H1 (cell line): ENCODE results near the gene FBN2. TPM values are rescaled to one million over a fixed set of nuclear protein-coding genes. Genes with fewer than 3 reads are reported as not detected.

Experiments used
- CTCF ChIA-PET: fragments of 300-600 bp; sonication (Branson Sonifier 250); formaldehyde crosslinking; loops from one replicate; lab custom pipeline; 2021; ENCODE audit not compliant: partially characterized antibody; lab: Charles Lee
- POLR2A ChIA-PET: fragments of 300-600 bp; sonication (Branson Sonifier 250); formaldehyde crosslinking; loops from one replicate; lab custom pipeline; 2021; ENCODE audit warnings: inconsistent platforms; ENCODE audit not compliant: partially characterized antibody; lab: Charles Lee
- DNase-seq, 2 experiments: peaks; one replicate each; pipeline versions ENCODE4 v3.0.0 to v3.0.0-alpha.2; 2010 to 2022; ENCODE audit warnings: low spot score in 2 of 2, low read depth in 1 of 2, mixed read lengths in 1 of 2
- FAIRE-seq: peaks from 2 replicates; lab custom pipeline; 2011; peaks lifted over from hg19 to GRCh38; lab: Jason Lieb, UNC
- H2AFZ ChIP-seq: 2 replicates; pipeline ENCODE4 v1.8.1; 2012; ENCODE audit warnings: low read length, inconsistent platforms
- H2AK5ac ChIP-seq: 2 replicates; pipeline ENCODE4 v1.6.1; 2013; ENCODE audit warnings: low read depth, low read length
- H2BK120ac ChIP-seq: replicated peaks from 2 replicates; pipeline ENCODE3; 2013; ENCODE audit warnings: low read depth, low read length, inconsistent platforms
- H2BK12ac ChIP-seq: 2 replicates; pipeline ENCODE4 v1.6.1; 2013; ENCODE audit warnings: low read depth, low read length
- H2BK15ac ChIP-seq: 2 replicates; pipeline ENCODE4 v1.6.1; 2013; ENCODE audit warnings: low read length
- H2BK20ac ChIP-seq: 2 replicates; pipeline ENCODE4 v1.6.1; 2013; ENCODE audit warnings: low read length
- H2BK5ac ChIP-seq: 2 replicates; pipeline ENCODE4 v1.6.1; 2013; ENCODE audit warnings: low read depth, low read length
- H3K14ac ChIP-seq: 2 replicates; pipeline ENCODE4 v1.6.1; 2013; ENCODE audit warnings: inconsistent platforms; ENCODE audit not compliant: insufficient read length
- H3K18ac ChIP-seq: 2 replicates; pipeline ENCODE4 v1.6.1; 2013; ENCODE audit warnings: low read length; ENCODE audit errors: extremely low read depth
- H3K23ac ChIP-seq: 2 replicates; pipeline ENCODE4 v1.6.1; 2013; ENCODE audit warnings: inconsistent platforms; ENCODE audit not compliant: insufficient read length
- H3K23me2 ChIP-seq: 2 replicates; pipeline ENCODE4 v1.6.1; 2013; ENCODE audit warnings: low read depth, low read length
- H3K27ac ChIP-seq: 2 replicates; pipeline ENCODE4 v1.6.1; 2011; ENCODE audit warnings: low read depth, low read length, inconsistent platforms
- H3K27me3 ChIP-seq, 4 experiments: replicated peaks in 1 of 4; 1 replicate in 1 of 4; 2 replicates in 3 of 4; pipeline versions ENCODE4 v1.6.1 to v1.8.1; 2011 to 2013; ENCODE audit warnings: low read length in 3 of 4, mild to moderate bottlenecking in 3 of 4, inconsistent platforms in 2 of 4, mixed read lengths in 2 of 4, moderate library complexity in 1 of 4; ENCODE audit not compliant: control insufficient read depth in 3 of 4, insufficient read depth in 3 of 4; ENCODE audit errors: extremely low read depth in 1 of 4
- H3K36me3 ChIP-seq, 4 experiments: 2 replicates each; pipeline versions ENCODE4 v1.6.1 to v1.8.1; 2011 to 2013; ENCODE audit warnings: mild to moderate bottlenecking in 4 of 4, low read length in 3 of 4, moderate library complexity in 2 of 4, control low read depth in 1 of 4, inconsistent platforms in 1 of 4; ENCODE audit not compliant: insufficient read depth in 4 of 4, control insufficient read depth in 2 of 4
- H3K4ac ChIP-seq: replicated peaks from 2 replicates; pipeline ENCODE3; 2013; ENCODE audit warnings: low read length, low read depth, mixed read lengths, inconsistent platforms; ENCODE audit not compliant: insufficient read length
- H3K4me1 ChIP-seq, 4 experiments: replicated peaks in 1 of 4; 1 replicate in 1 of 4; 2 replicates in 3 of 4; pipeline versions ENCODE4 v1.6.1 to v1.8.1; 2011 to 2013; ENCODE audit warnings: low read length in 3 of 4, inconsistent platforms in 2 of 4, mixed read lengths in 1 of 4; ENCODE audit not compliant: insufficient read depth in 4 of 4, control insufficient read depth in 3 of 4
- H3K4me2 ChIP-seq, 2 experiments: 2 replicates each; pipeline versions ENCODE4 v1.6.1 to v1.8.1; 2011 to 2013; ENCODE audit warnings: low read depth in 2 of 2, low read length in 2 of 2, control low read depth in 1 of 2, inconsistent platforms in 1 of 2, mild to moderate bottlenecking in 1 of 2; ENCODE audit not compliant: insufficient read depth in 1 of 2
- H3K4me3 ChIP-seq, 4 experiments: fragments of 200-600, 300-600 bp in 1 of 4; sonication (generic), shearing (Covaris generic), sonication (Bioruptor Twin) in 1 of 4; 2 replicates each; pipeline versions ENCODE4 v1.5.1 to v1.8.1; 2011 to 2016; ENCODE audit warnings: low read length in 4 of 4, low read depth in 3 of 4, control low read depth in 2 of 4, inconsistent platforms in 2 of 4, mild to moderate bottlenecking in 2 of 4, mixed read lengths in 1 of 4, moderate library complexity in 1 of 4; ENCODE audit not compliant: insufficient read depth in 2 of 4; ENCODE audit errors: extremely low read depth in 1 of 4
- H3K56ac ChIP-seq: replicated peaks from 2 replicates; pipeline ENCODE3; 2013; ENCODE audit warnings: low read depth, mild to moderate bottlenecking, mixed read lengths, low read length, inconsistent platforms; ENCODE audit not compliant: insufficient read length
- H3K79me1 ChIP-seq: 2 replicates; pipeline ENCODE4 v1.6.1; 2013; ENCODE audit warnings: low read depth, low read length, control low read depth
- H3K79me2 ChIP-seq, 2 experiments: 2 replicates each; pipeline versions ENCODE4 v1.6.1 to v1.8.1; 2012 to 2013; ENCODE audit warnings: low read length in 2 of 2, mild to moderate bottlenecking in 2 of 2, inconsistent platforms in 1 of 2; ENCODE audit not compliant: insufficient read depth in 2 of 2, control insufficient read depth in 1 of 2
- H3K9ac ChIP-seq, 4 experiments: replicated peaks in 1 of 4; 1 replicate in 1 of 4; 2 replicates in 3 of 4; pipeline versions ENCODE4 v1.6.1 to v1.8.1; 2011 to 2013; ENCODE audit warnings: low read depth in 3 of 4, low read length in 3 of 4, control low read depth in 2 of 4, mild to moderate bottlenecking in 2 of 4, moderate library complexity in 2 of 4, inconsistent platforms in 1 of 4; ENCODE audit errors: extremely low read depth in 1 of 4
- H3K9me3 ChIP-seq, 2 experiments: 2 replicates each; pipeline versions ENCODE4 v1.6.1 to v1.8.1; 2012 to 2013; ENCODE audit warnings: mild to moderate bottlenecking in 2 of 2, moderate library complexity in 2 of 2, control low read depth in 1 of 2, inconsistent platforms in 1 of 2, low read depth in 1 of 2, low read length in 1 of 2, mixed read lengths in 1 of 2; ENCODE audit not compliant: insufficient read depth in 2 of 2
- H4K20me1 ChIP-seq, 2 experiments: replicated peaks in 1 of 2; 2 replicates each; pipeline versions ENCODE3 to v1.8.1; 2011 to 2013; ENCODE audit warnings: inconsistent platforms in 2 of 2, low read length in 2 of 2, mild to moderate bottlenecking in 1 of 2; ENCODE audit not compliant: insufficient read depth in 2 of 2, control insufficient read depth in 1 of 2
- H4K5ac ChIP-seq: 2 replicates; pipeline ENCODE4 v1.6.1; 2013; ENCODE audit warnings: low read length, low read depth, mixed read lengths, inconsistent platforms; ENCODE audit not compliant: insufficient read length
- H4K8ac ChIP-seq: 2 replicates; pipeline ENCODE4 v1.8.0; 2013; ENCODE audit warnings: mild to moderate bottlenecking, moderate library complexity, low read length, inconsistent platforms; ENCODE audit not compliant: insufficient read depth; ENCODE audit errors: extremely low read depth
- H4K91ac ChIP-seq: replicated peaks from 2 replicates; pipeline ENCODE3; 2013; ENCODE audit warnings: low read length, mixed read lengths, inconsistent platforms; ENCODE audit not compliant: insufficient read length
- CHD1 ChIP-seq: IDR thresholded peaks from 2 replicates; pipeline ENCODE4 v1.6.1; 2012; ENCODE audit warnings: low read depth, low read length, improper control_type of control experiment
- GABPA ChIP-seq: IDR thresholded peaks from 2 replicates; pipeline ENCODE4 v1.6.1; 2011; ENCODE audit warnings: mild to moderate bottlenecking, low read length, moderate library complexity, borderline replicate concordance; ENCODE audit not compliant: insufficient read depth
- RBBP5 ChIP-seq: IDR thresholded peaks from 2 replicates; pipeline ENCODE4 v1.7.1; 2012; ENCODE audit warnings: low read depth, mild to moderate bottlenecking, inconsistent platforms, low read length, moderate library complexity, borderline replicate concordance
- SIRT6 ChIP-seq: IDR thresholded peaks from one replicate; pipeline ENCODE4 v1.7.1; 2012; ENCODE audit warnings: low read length, inconsistent platforms
- WGBS, 2 experiments: shearing (Covaris generic) in 1 of 2; methylation state at CpG; one replicate each; pipeline versions ENCODE4 v1.1.6 to v1.1.7; 2013 to 2015; ENCODE audit warnings: low lambda C conversion rate in 2 of 2, mixed read lengths in 2 of 2, inconsistent platforms in 1 of 2, low coverage in 1 of 2, missing lambda C conversion rate in 1 of 2; ENCODE audit not compliant: insufficient replicate concordance in 2 of 2, insufficient coverage in 1 of 2, insufficient read length in 1 of 2; ENCODE audit errors: extremely low coverage in 1 of 2, missing lambda C conversion rate in 1 of 2; 5-methylcytosine and 5-hydroxymethylcytosine counted together
- polyA plus RNA-seq, 7 experiments: library from polyadenylated mRNA; depleted of rRNA in 3 of 7; stranded (reverse) in 5 of 7; unstranded in 2 of 7; fragments of >200 nt in 5 of 7; fragments of 200-250 nt in 2 of 7; gene quantifications; 1 replicate in 5 of 7; 2 replicates in 1 of 7; 4 replicates in 1 of 7; pipeline versions ENCODE4 v1.2.1 to v1.2.3, GENCODE V29; 2011 to 2013; ENCODE audit warnings: missing spikeins in 2 of 7, mixed read lengths in 2 of 7
- total RNA-seq: library from RNA; stranded (reverse); fragmentation: NEBNext Ultra II Directional; extraction: Animal tissue kit (Norgen Biotek cat#: 25700); gene quantifications from 2 replicates; pipeline ENCODE4 v1.2.1, GENCODE V29; 2021

Gene FBN2
- total and polyA plus RNA-seq, 2 of the 8 experiments (the other 6 are each of a cell fraction or from before 2014, with no cell fraction given) = 14.1 to 16.3 TPM

- WGBS, 2 experiments = 88% methylated on average over 1 of the region's 1 CpG; no CpG with 5 or more reads in 1 of the 2 experiments
- Histone ChIP-seq H4K8ac (no peak overlapping the region), H4K91ac (no peak overlapping the region), H3K4me2 (no peak overlapping the region), H3K79me2 (no peaks in the 10 kb centered on the region), H3K56ac (no peak overlapping the region), H2AK5ac (no peak overlapping the region), H2AFZ (no peak overlapping the region), H2BK12ac (no peak overlapping the region), H3K18ac (no peak overlapping the region), H3K4ac (no peak overlapping the region), H2BK120ac (no peak overlapping the region), H4K20me1 (no peaks in the 10 kb centered on the region), H4K5ac (no peak overlapping the region), H2BK15ac (no peak overlapping the region), H3K79me1 (no peaks in the 10 kb centered on the region), H2BK20ac (no peak overlapping the region), H3K23me2 (no peaks in the 10 kb centered on the region), H3K27me3 (no peaks in the 10 kb centered on the region), H3K4me3 (no peak overlapping the region), H3K36me3 (no peaks in the 10 kb centered on the region), H3K27ac (no peak overlapping the region), H3K4me1 (no peaks in the 10 kb centered on the region), H3K14ac (no peak overlapping the region), H3K9me3 (no peaks in the 10 kb centered on the region), H3K9ac (no peak overlapping the region), H3K23ac (no peak overlapping the region), H2BK5ac (no peak overlapping the region)
- ChIA-PET CTCF (no interaction called here), POLR2A (no interaction called here)
- TF ChIP-seq CHD1 (no peak), GABPA (no peak), SIRT6 (no peak), RBBP5 (no peak)
- FAIRE-seq (no peak), DNase-seq (no peak)
These were observed 313.7 kb downstream of the FBN2 start for GRCh38 chr5:128224336-128224735.
